Activated CD4-positive, alpha-beta T cell treated with anti-CD3 and anti-CD28 coated beads, Interleukin-2, amount 10 ng/mL, durations not matched to agents 7 days and 5 days (primary cell): ENCODE data around the gene ACP1. TPM values are rescaled to one million over a fixed set of nuclear protein-coding genes. Genes with fewer than 3 reads are reported as not detected.

ENCODE experiments used
- CTCF ChIA-PET: fragments of 350-600 bp; sonication (Branson Sonifier 250); formaldehyde crosslinking; loops from one replicate; lab custom pipeline; 2021; ENCODE audit warnings: antibody characterized with exemption; lab: Charles Lee
- POLR2A ChIA-PET: fragments of 350-600 bp; sonication (Branson Sonifier 250); formaldehyde crosslinking; loops from one replicate; lab custom pipeline; 2021; ENCODE audit warnings: antibody characterized with exemption; lab: Charles Lee
- DNase-seq: peaks from one replicate; pipeline ENCODE4 v3.0.0-alpha.2; 2020
- H3K27ac Mint-ChIP-seq: one replicate; pipeline ENCODE4 v1.8.0; 2021; ENCODE audit warnings: mild to moderate bottlenecking, moderate library complexity, mixed read lengths
- H3K27me3 Mint-ChIP-seq: one replicate; pipeline ENCODE4 v1.8.0; 2021; ENCODE audit warnings: mixed read lengths
- H3K36me3 Mint-ChIP-seq: one replicate; pipeline ENCODE4 v1.8.0; 2021; ENCODE audit warnings: low read depth, mixed read lengths
- H3K4me1 Mint-ChIP-seq: one replicate; pipeline ENCODE4 v1.8.0; 2021; ENCODE audit warnings: mixed read lengths
- H3K4me3 Mint-ChIP-seq: one replicate; pipeline ENCODE4 v1.8.0; 2021; ENCODE audit warnings: mild to moderate bottlenecking, moderate library complexity, mixed read lengths
- H3K9me3 Mint-ChIP-seq: one replicate; pipeline ENCODE4 v1.8.0; 2021; ENCODE audit warnings: mixed read lengths
- total RNA-seq, 2 experiments: library from RNA; stranded (reverse); gene quantifications; one replicate each; pipeline ENCODE4 v1.2.3, GENCODE V29; 2021

Gene ACP1
- total RNA-seq, 2 experiments from 2014 or later: 85.3 to 90.8 TPM

GRCh38 chr2:258933-259332 is 5.8 kb upstream of the ACP1 start:
- Mint-ChIP-seq H3K4me3 (no peak overlapping the region), H3K36me3 (peaks cover 2% of the 10 kb centered on the region), H3K27ac (no peak overlapping the region), H3K9me3 (peaks cover 12% of the 10 kb centered on the region), H3K27me3 (peaks cover 2% of the 10 kb centered on the region), H3K4me1 (no peaks in the 10 kb centered on the region)
- CTCF ChIA-PET: interaction anchor here (0.8 to 1.5 kb wide), 3 partner anchors 15 to 59 kb away, joined by 3 to 4 read pairs (median 3); no protein-coding TSS in a partner anchor
- POLR2A ChIA-PET: no interaction called here
- no peak for DNase-seq

- H3K27ac Mint-ChIP-seq: no peak overlapping the region
- H3K4me3 Mint-ChIP-seq: no peak overlapping the region
- ChIA-PET POLR2A (interaction anchor here (0.6 kb wide), 1 partner anchor 89 kb away, joined by 7 read pairs; no protein-coding TSS in a partner anchor), CTCF (interaction anchor here (1.2 to 1.5 kb wide), 2 partner anchors 12 to 16 kb away, joined by 3 read pairs; no protein-coding TSS in a partner anchor)
- H3K9me3 Mint-ChIP-seq: peaks cover 12% of the 10 kb centered on the region
- peaks cover 2% of the 10 kb centered on the region for H3K27me3 Mint-ChIP-seq
- DNase-seq: no peak
- H3K4me1 Mint-ChIP-seq: no peaks in the 10 kb centered on the region
- peaks cover 2% of the 10 kb centered on the region for H3K36me3 Mint-ChIP-seq
Observed at GRCh38 chr2:259789-260331, 4.9 kb upstream of the ACP1 start.

GRCh38 chr2:260507-261161 is 4.1 kb upstream of the ACP1 start:
- H3K4me3 Mint-ChIP-seq: no peak overlapping the region
- POLR2A ChIA-PET: no interaction called here

GRCh38 chr2:262117-262516 is 2.6 kb upstream of the ACP1 start:
- Mint-ChIP-seq H3K9me3 (peaks cover 12% of the 10 kb centered on the region), H3K36me3 (peaks cover 10% of the 10 kb centered on the region), H3K4me3 (no peak overlapping the region), H3K27ac (no peak overlapping the region), H3K27me3 (peaks cover 2% of the 10 kb centered on the region), H3K4me1 (peaks cover 16% of the 10 kb centered on the region)
- CTCF ChIA-PET: no interaction called here
- POLR2A ChIA-PET: no interaction called here
- no peak for DNase-seq

More at GRCh38 chr2:260507-261161, 4.1 kb upstream of the ACP1 start:
- DNase-seq: no peak
- CTCF ChIA-PET: interaction anchor here (1.2 kb wide), 1 partner anchor 11 kb away, joined by 3 read pairs; no protein-coding TSS in a partner anchor
- Mint-ChIP-seq H3K4me1 (peaks cover 2% of the 10 kb centered on the region), H3K27me3 (peaks cover 2% of the 10 kb centered on the region), H3K36me3 (peaks cover 4% of the 10 kb centered on the region), H3K27ac (no peak overlapping the region), H3K9me3 (peaks cover 12% of the 10 kb centered on the region)

DNA sequence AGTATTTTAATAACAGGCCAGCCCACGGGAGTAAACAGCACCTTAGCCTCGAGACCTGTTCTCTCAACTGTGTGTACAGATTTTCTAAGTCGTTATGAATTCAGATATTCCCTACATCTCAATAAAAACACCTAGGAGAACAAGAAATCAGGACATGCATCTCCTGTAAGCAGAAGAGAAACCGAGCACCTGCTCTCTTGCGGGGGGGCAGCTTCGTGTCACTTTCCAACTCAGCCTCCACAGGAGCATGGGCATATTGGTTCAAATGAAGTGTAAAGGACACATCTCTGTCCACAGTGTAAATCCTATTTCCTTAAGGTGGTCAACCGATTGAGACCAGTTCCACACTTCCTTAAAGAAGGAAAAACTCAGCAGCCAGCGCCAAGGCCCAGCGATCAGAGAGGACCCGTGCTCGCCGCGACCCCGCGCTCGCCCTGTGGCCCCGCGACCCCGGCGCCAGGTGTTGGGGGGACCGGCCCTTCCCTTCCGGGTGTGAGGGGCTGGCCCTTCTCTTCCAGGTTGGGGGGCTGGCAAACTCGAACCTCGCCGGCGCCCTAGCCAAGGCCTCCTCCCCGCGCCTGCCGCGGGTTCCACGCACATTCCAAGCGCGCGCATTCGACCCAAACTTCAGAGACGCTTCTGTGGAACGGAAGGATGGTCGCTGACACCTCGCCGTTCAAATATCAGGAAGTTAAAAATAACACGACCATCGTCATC is 1.6 kb upstream of the ACP1 start:
- no peak for DNase-seq
- H3K36me3 Mint-ChIP-seq: peaks cover 15% of the 10 kb centered on the region
- ChIA-PET CTCF (no interaction called here), POLR2A (no interaction called here)
- peaks cover 4% of the 10 kb centered on the region for H3K9me3 Mint-ChIP-seq
- peak overlapping the region; percentile 81 for H3K27ac Mint-ChIP-seq
- peaks cover 26% of the 10 kb centered on the region for H3K4me1 Mint-ChIP-seq
- no peaks in the 10 kb centered on the region for H3K27me3 Mint-ChIP-seq
- peak overlapping the region; percentile 69 for H3K4me3 Mint-ChIP-seq

DNA sequence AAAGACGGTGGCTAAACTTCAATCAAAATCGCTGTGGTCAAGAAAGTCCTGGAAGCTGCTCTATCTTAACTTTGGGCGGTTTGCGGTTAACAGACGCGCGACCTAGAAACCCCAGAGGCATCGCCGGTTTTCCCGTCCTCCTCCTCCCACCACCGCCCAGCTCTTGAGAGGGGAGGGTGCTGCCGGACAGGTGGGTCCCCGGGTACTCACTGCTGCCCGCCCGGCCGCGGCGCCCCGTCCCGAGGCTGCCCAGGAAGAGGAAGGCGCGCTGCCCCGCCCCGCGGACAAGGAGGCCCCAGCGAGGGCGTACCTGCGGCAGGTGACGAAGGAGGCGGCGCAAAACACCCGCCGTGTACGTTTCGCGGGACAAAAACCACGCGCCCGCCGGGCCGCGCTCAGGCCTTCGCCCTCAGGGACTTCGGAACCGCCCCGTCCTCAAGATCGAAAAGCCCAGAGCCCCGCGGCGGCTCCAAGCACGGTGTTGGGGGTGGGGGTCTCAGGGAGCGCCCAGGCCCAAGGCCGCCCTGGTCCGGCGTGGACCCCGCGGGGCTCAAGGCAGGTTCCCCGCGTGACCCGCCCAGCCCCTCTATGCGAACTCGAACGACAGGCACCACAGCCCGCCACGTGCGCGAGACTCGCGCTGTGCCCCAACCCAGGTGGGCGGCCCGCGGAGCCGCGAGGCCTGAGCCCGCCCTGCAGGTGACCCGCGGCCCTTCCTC is 814 bp upstream of the ACP1 start, which contains the start of gene SH3YL1:
Gene SH3YL1 (minus strand): TSS at position 259 of the 719 bp plus-strand sequence. CDS start 48 bp downstream, at position 211.
- Mint-ChIP-seq H3K27ac (peak within 1 kb of the TSS; percentile 93), H3K36me3 (peaks cover 13% of the 10 kb centered on the region), H3K4me3 (peak within 1 kb of the TSS; percentile 88), H3K9me3 (no peaks in the 10 kb centered on the region), H3K27me3 (no peaks in the 10 kb centered on the region), H3K4me1 (peaks cover 32% of the 10 kb centered on the region)
- DNase-seq: peak; percentile 59
- CTCF ChIA-PET: no interaction called here
- POLR2A ChIA-PET: no interaction called here

GRCh38 chr2:268323-268722 is 3.6 kb downstream of the ACP1 start:
- Mint-ChIP-seq H3K4me3 (no peak overlapping the region), H3K36me3 (peaks cover 20% of the 10 kb centered on the region), H3K27me3 (no peaks in the 10 kb centered on the region), H3K9me3 (no peaks in the 10 kb centered on the region), H3K4me1 (peaks cover 44% of the 10 kb centered on the region), H3K27ac (no peak overlapping the region)
- ChIA-PET POLR2A (no interaction called here), CTCF (no interaction called here)
- DNase-seq: no peak

DNA sequence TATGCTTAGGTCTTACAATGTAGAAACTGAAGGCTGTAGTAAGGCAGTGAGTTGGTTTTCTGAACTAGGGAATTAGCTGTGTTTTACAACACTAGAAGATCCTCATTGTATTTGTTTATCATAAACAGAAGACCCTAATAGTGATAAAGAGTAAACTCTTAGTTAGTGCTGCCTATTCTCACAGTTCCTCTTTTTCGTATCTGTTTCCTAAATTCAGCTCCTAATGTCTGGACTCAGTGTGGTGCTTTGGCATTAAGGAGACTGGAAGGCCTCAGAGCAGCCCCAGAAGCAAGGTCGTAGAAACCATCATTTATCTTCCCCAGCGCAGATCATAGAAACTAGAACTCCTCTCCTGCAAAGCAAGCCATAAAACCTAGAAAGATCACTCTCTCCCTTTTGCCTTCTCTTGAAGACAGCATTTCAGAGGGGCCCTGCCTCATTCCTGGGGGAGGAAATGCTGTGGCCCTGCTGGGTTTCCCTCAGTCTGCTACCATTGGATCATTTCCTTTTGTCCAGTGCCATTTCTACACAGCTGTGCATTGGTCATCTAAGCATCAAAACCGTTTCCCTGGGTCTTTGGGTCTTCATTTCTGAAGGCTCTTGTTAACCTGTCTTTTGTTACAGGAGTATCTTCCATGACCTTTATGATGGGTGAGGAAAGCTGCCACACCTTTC is 4.7 kb downstream of the ACP1 start:
- no peak for DNase-seq
- POLR2A ChIA-PET: no interaction called here
- H3K9me3 Mint-ChIP-seq: no peaks in the 10 kb centered on the region
- CTCF ChIA-PET: no interaction called here
- H3K4me3 Mint-ChIP-seq: no peak overlapping the region
- H3K4me1 Mint-ChIP-seq: peaks cover 44% of the 10 kb centered on the region
- no peak overlapping the region for H3K27ac Mint-ChIP-seq
- H3K27me3 Mint-ChIP-seq: no peaks in the 10 kb centered on the region
- peaks cover 20% of the 10 kb centered on the region for H3K36me3 Mint-ChIP-seq

GRCh38 chr2:270861-271260 is 6.1 kb downstream of the ACP1 start:
- no peaks in the 10 kb centered on the region for H3K27me3 Mint-ChIP-seq
- ChIA-PET POLR2A (no interaction called here), CTCF (no interaction called here)
- H3K27ac Mint-ChIP-seq: no peak overlapping the region
- peaks cover 19% of the 10 kb centered on the region for H3K36me3 Mint-ChIP-seq
- H3K4me1 Mint-ChIP-seq: peaks cover 40% of the 10 kb centered on the region
- H3K4me3 Mint-ChIP-seq: no peak overlapping the region
- no peak for DNase-seq
- no peaks in the 10 kb centered on the region for H3K9me3 Mint-ChIP-seq

DNA sequence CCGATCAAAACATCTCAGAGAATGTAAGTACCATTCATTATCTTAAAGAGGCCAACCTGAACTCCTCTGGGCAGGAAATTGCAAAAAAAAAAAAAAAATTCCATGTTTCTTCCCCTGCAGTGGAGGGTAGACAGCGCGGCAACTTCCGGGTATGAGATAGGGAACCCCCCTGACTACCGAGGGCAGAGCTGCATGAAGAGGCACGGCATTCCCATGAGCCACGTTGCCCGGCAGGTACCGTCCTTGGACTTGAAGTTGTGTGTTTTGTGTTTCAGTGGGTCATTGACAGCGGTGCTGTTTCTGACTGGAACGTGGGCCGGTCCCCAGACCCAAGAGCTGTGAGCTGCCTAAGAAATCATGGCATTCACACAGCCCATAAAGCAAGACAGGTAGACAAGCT is 7.2 kb downstream of the ACP1 start:
- peaks cover 30% of the 10 kb centered on the region for H3K4me1 Mint-ChIP-seq
- ChIA-PET POLR2A (no interaction called here), CTCF (interaction anchor here (0.6 to 1.1 kb wide), 3 partner anchors 12 to 660 kb away, joined by 3 to 6 read pairs (median 4); no protein-coding TSS in a partner anchor)
- H3K9me3 Mint-ChIP-seq: no peaks in the 10 kb centered on the region
- H3K27ac Mint-ChIP-seq: no peak overlapping the region
- peaks cover 19% of the 10 kb centered on the region for H3K36me3 Mint-ChIP-seq
- H3K4me3 Mint-ChIP-seq: no peak overlapping the region
- no peaks in the 10 kb centered on the region for H3K27me3 Mint-ChIP-seq
- DNase-seq: no peak

- DNase-seq: no peak
- no peak overlapping the region for H3K4me3 Mint-ChIP-seq
- H3K27ac Mint-ChIP-seq: no peak overlapping the region
- CTCF ChIA-PET: interaction anchor here (1.0 kb wide), 1 partner anchor 15 kb away, joined by 3 read pairs; no protein-coding TSS in a partner anchor
- peaks cover 22% of the 10 kb centered on the region for H3K36me3 Mint-ChIP-seq
- no peaks in the 10 kb centered on the region for H3K9me3 Mint-ChIP-seq
- peaks cover 17% of the 10 kb centered on the region for H3K4me1 Mint-ChIP-seq
- H3K27me3 Mint-ChIP-seq: no peaks in the 10 kb centered on the region
- POLR2A ChIA-PET: no interaction called here
Observed at GRCh38 chr2:273333-273732, 8.6 kb downstream of the ACP1 start.

DNA sequence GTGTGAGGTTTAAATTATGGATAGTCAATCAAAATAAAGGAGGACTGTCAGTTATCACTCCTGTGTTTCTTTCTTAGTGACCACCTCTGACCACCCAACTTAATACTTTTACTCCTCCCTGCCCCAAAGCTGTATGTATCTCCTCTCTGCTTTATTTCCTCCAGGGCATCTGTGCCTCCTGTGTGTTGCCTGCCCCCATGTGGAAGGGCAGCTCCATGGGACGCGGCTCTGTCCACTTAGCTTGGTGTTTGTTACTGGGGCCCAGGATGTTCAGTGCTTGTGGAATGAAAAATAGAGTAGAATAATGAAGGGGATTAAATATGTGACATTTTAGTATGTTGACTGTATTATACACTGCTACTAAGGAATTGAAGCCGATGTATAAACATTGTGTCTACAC is 9.8 kb downstream of the ACP1 start:
- Mint-ChIP-seq H3K9me3 (no peaks in the 10 kb centered on the region), H3K27ac (no peak overlapping the region), H3K27me3 (no peaks in the 10 kb centered on the region), H3K36me3 (peaks cover 28% of the 10 kb centered on the region), H3K4me1 (peaks cover 11% of the 10 kb centered on the region), H3K4me3 (no peak overlapping the region)
- CTCF ChIA-PET: interaction anchor here (0.6 kb wide), 1 partner anchor 9 kb away, joined by 4 read pairs; no protein-coding TSS in a partner anchor
- no peak for DNase-seq
- POLR2A ChIA-PET: no interaction called here
